ENCODE measurements around the gene KRT5. TPM values are rescaled to one million over a fixed set of nuclear protein-coding genes. Genes with fewer than 3 reads are reported as not detected.

The KRT5 gene
- total RNA-seq, 4 donors from 2014 or later = 3,026 to 9,625 (median 8,067) TPM

GRCh38 chr12:52515927-52516831, 4.0 kb downstream of the KRT5 start:
- H3K4me1 ChIP-seq = peaks cover 32% of the 10 kb centered on the region
- TF ChIP-seq CTCF (IDR thresholded peaks at IDR 0.05) = no peak
- no peak for TF ChIP-seq POLR2AphosphoS5 (IDR thresholded peaks at IDR 0.05)
- TF ChIP-seq EP300 (IDR thresholded peaks at IDR 0.05) = no peak
- no peak for TF ChIP-seq POLR2A (IDR thresholded peaks at IDR 0.05)
- 48% methylated on average over 11 of the region's 15 CpGs for WGBS
- H3K27me3 ChIP-seq = peaks cover 10% of the 10 kb centered on the region
- peak overlapping the region; percentile 56 for H3K4me3 ChIP-seq
- H3K36me3 ChIP-seq = peaks cover 21% of the 10 kb centered on the region
- H3K27ac ChIP-seq = peak overlapping the region; percentile 94
- H3K9me3 ChIP-seq = no peaks in the 10 kb centered on the region
- peak in 1 of 2 donors; percentile 42 for DNase-seq (ENCODE audit: low spot score in 2 of 2)

GRCh38 chr12:52515319-52515646, 4.9 kb downstream of the KRT5 start:
- Histone ChIP-seq H3K4me3 (peak overlapping the region; percentile 56), H3K4me1 (peaks cover 23% of the 10 kb centered on the region), H3K27me3 (peaks cover 6% of the 10 kb centered on the region), H3K36me3 (peaks cover 21% of the 10 kb centered on the region), H3K9me3 (no peaks in the 10 kb centered on the region), H3K27ac (peak overlapping the region; percentile 94)
- no peak for DNase-seq (ENCODE audit: low spot score in 2 of 2)
- TF ChIP-seq POLR2A (IDR thresholded peaks at IDR 0.05) = no peak
- TF ChIP-seq POLR2AphosphoS5 (IDR thresholded peaks at IDR 0.05) = no peak
- TF ChIP-seq CTCF (IDR thresholded peaks at IDR 0.05) = no peak
- TF ChIP-seq EP300 (IDR thresholded peaks at IDR 0.05) = no peak
- WGBS = 82% methylated on average over 1 of the region's 1 CpG

GRCh38 chr12:52514471-52515318, 5.5 kb downstream of the KRT5 start:
- Histone ChIP-seq H3K27ac (peak overlapping the region; percentile 94), H3K9me3 (no peaks in the 10 kb centered on the region), H3K4me3 (peak overlapping the region; percentile 56), H3K36me3 (peaks cover 21% of the 10 kb centered on the region), H3K27me3 (peaks cover 1% of the 10 kb centered on the region), H3K4me1 (peaks cover 21% of the 10 kb centered on the region)
- 60% methylated on average over 14 of the region's 14 CpGs for WGBS
- TF ChIP-seq CTCF (IDR thresholded peaks at IDR 0.05) (no peak), POLR2AphosphoS5 (IDR thresholded peaks at IDR 0.05) (no peak), EP300 (IDR thresholded peaks at IDR 0.05) (no peak), POLR2A (IDR thresholded peaks at IDR 0.05) (no peak)
- peak in 1 of 2 donors; percentile 70 for DNase-seq (ENCODE audit: low spot score in 2 of 2)

- Histone ChIP-seq H3K27me3 (no peaks in the 10 kb centered on the region), H3K36me3 (peaks cover 18% of the 10 kb centered on the region), H3K27ac (no peak overlapping the region), H3K9me3 (no peaks in the 10 kb centered on the region), H3K4me3 (no peak overlapping the region), H3K4me1 (peaks cover 21% of the 10 kb centered on the region)
- WGBS = 51% methylated on average over 6 of the region's 6 CpGs
- no peak for DNase-seq (ENCODE audit: low spot score in 2 of 2)
- TF ChIP-seq EP300 (IDR thresholded peaks at IDR 0.05) = no peak
- TF ChIP-seq POLR2A (IDR thresholded peaks at IDR 0.05) = no peak
- no peak for TF ChIP-seq CTCF (IDR thresholded peaks at IDR 0.05)
- TF ChIP-seq POLR2AphosphoS5 (IDR thresholded peaks at IDR 0.05) = no peak
Observed at GRCh38 chr12:52513736-52514135, 6.5 kb downstream of the KRT5 start.

GRCh38 chr12:52508211-52508610, 12.0 kb downstream of the KRT5 start:
- no peak overlapping the region for H3K27ac ChIP-seq
- WGBS = 83% methylated on average over 5 of the region's 5 CpGs
- H3K36me3 ChIP-seq = no peaks in the 10 kb centered on the region
- no peaks in the 10 kb centered on the region for H3K9me3 ChIP-seq
- TF ChIP-seq POLR2A (IDR thresholded peaks at IDR 0.05) (no peak), CTCF (IDR thresholded peaks at IDR 0.05) (no peak), POLR2AphosphoS5 (IDR thresholded peaks at IDR 0.05) (no peak)
- H3K4me1 ChIP-seq = peaks cover 6% of the 10 kb centered on the region
- no peak for DNase-seq (ENCODE audit: low spot score in 2 of 2)
- no peak overlapping the region for H3K4me3 ChIP-seq
- no peaks in the 10 kb centered on the region for H3K27me3 ChIP-seq

Data from suprapubic skin (tissue), 4 donors.